NCI-H1436 (cell line): ENCODE data around the gene GGA2.
"Not testable (repeated sequence)": the region's sequence is repeated elsewhere in the genome, so short reads cannot be mapped to it uniquely, and the experiment has no call there.

Source experiments
- DNase-seq: peaks from one replicate; lab custom pipeline; 2025; lab: John Stamatoyannopoulos, UW

GGA2 gene

DNA sequence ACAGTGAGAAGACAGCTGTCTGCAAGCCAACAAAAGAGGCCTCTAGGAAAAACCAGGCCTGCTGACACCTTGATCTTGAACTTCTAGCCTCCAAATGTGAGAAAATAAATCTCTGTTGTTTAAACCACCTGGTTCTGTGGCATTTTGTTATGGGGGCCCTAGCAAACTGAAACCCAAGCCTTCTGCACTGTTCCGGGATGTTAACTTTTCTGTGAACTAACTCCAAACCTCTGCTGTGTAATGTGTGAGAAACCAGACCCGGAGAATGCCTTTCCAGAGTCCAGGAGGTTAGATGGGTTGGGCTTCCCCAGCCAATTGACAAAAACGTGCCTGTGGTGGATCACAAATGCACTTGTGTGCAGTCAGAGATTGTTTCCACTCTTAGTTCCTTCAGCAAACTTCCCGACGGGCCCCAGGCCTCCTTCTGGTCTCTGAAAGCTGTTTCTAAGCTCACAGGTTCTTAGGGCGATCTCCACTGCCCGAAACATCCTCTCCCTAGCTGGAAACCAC, 13.6 kb upstream of the GGA2 start:
- DNase-seq, result no peak

DNA sequence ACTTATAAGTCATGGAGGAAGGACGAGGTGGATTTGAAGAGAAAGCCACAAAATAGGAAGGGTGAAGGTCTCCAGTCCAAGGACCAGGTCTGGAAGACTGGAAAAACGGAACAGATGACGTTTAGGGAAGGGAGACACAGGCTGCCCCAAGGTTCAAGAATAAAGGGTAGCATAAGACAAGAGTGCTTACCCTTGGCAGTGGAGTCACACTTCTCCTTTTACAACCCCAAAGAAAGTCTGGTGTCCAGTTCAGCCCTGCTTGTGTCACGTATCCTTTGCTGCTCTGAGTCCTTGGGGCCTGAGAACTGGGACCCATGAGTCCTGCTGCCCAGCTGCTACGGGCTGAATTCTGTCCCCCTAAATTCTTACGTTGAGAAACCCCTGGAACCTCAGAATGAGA, 13.0 kb upstream of the GGA2 start:
- no peak for DNase-seq

DNA sequence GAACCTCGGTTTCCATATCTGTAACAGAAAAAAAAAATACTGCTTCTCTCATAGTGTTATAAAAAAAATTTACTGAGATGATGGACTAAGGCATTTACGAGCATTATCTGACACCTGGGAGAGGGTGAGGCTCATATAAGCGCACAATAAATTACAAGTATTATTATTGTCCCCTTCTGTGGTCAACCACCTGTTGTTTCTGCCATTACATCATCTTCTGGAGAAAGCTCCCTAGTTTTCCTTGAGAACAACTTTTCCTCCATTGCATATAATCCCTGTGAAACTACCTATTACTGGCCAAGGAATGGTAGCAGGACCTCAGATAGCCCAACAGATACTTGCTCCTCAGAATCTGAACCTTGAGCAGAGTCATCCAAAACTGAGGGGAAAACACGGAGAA, 11.7 kb upstream of the GGA2 start:
- DNase-seq, result no peak

DNA sequence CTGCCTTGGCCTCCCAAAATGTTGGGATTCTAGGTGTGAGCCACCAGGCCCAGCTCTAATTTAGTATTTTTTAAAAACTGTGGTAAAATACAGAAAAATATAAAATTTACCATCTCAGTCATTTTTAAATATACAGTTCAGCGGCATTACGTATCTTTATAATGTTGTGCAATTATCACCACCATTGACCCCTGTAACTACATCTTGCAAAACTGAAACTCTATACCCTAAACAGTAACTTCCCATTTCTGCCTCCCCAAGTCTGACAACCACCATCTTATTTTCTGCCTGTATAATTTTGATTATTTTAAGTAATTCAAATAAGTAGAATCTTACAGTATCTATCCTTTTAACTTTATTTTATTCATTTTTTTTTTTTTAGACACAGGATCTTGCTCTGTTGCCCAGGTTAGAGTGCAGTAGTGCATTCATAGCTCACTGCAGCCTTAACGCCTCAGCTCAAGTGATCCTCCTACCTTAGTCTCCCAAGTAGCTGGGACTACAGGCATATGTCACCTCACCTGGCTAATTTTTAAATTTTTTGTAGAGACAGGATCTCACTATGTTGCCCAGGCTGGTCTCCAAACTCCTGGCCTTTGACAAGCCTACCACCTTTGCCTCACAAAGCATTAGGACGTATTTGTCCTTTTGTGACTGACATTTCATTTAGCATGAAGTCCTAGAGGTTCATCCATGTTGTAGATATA, 10.9 kb upstream of the GGA2 start:
- no peak for DNase-seq

DNA sequence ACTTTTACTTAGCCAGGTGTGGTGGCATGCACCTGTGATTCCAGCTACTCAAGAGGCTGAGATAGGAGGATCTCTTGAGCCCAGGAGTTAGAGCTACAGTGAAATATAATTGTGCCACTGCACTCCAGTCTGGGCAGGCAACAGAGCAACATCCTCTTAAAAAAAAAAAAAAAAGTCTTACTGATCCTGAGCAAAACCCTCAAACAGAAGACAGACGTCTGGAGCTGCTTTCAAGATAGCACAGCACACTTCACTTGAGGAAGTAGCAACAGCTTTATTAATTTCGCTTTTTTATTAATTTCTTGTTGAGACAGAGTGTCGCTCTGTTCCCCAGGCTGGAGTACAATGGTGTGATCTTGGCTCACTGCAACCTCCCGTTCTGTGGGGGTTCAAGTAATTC, 10.2 kb upstream of the GGA2 start:
- no peak for DNase-seq

DNA sequence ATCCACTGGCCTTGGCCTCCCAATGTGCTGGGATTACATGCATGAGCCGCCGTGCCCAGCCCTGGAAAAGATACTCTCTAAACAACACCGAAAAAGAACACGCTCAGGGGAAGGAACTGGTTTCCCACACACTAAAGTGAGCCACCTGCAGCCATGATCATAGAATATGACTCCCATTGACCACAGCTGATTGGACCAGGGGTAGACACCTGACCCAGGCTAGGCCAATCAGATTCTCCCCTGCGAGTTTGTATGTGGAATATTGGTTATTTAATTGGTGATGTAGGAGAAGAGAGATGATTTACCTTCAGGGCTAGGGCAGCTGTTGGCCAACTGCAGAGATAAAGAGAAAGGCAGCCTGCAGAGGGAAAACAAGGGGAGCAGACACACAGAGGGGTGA, 9.0 kb upstream of the GGA2 start:
- DNase-seq, result no peak

DNA sequence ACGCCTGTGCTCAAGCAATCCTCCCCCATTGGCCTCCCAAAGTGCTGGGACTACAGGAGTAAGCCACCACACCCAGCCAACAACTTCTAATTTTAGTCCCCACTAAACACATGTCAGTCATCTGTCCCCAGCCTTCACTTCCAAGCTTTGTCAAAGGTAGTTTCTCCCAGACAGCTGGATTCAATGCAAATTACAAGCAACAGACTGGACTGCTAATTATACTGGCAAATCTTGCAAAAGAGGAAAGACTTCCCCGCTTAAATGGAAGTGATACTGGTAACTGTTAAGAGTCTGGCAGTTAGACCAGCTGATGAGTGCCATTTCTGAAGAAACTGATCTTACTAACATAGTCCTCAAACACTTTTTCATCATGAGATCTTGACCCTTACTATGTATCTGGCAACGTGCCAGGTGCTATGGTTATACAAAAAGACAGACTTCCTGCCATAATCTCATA, 8.2 kb upstream of the GGA2 start:
- DNase-seq, result no peak

DNA sequence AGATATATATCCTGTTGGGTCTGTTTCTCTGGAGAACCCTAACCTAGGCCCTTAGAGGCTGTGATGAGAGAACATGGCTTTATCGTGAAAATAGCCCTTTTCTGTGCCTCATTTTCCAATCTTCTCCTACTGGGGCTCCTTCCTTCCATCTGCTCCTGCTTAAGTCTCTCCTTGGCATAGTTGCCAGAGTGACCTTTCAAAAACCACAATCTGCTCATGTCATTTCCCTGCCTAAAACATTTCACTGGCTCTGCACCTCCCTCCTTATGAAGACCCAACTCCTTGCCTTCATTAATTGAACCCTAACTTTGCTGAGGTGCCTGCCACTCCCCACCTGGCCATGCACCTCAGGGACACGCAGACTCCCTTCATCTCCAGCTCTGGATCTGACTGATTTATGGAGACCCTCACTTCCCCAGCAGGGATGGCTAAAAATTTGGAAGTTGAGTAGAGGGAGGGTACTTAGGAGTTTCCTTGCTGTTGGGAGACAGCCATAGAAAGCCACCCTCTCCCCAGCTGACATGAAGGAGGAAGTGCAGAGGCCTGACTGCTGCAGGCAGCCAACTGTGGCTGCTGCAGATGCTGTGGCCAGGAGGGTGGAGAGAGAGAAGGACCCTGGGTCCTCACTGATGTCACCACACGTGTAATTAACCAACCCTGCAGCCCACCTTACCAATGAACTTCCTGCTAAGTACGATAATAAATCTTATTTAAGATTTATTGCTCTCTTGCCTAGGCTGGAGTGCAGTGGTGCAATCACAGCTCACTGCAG, 6.3 kb upstream of the GGA2 start:
- no peak for DNase-seq

DNA sequence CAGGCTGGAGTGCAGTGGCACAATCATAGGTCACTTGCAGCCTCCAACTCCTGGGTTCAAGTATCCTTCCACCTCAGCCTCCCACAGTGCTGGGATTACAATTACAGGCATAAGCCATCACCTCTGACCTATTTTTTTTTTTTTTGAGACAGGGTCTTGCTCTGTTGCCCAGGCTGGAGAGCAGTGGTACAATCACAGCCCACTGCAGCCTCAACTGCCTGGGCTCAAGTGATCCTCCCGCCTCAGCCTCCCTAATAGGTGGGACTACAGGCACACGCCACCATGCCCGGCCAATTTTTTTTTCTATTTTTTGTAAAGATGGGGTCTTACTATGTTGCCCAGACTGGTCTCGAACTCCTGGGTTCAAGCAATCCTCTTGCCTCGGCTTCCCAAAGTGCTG, 5.6 kb upstream of the GGA2 start:
- no peak for DNase-seq

DNA sequence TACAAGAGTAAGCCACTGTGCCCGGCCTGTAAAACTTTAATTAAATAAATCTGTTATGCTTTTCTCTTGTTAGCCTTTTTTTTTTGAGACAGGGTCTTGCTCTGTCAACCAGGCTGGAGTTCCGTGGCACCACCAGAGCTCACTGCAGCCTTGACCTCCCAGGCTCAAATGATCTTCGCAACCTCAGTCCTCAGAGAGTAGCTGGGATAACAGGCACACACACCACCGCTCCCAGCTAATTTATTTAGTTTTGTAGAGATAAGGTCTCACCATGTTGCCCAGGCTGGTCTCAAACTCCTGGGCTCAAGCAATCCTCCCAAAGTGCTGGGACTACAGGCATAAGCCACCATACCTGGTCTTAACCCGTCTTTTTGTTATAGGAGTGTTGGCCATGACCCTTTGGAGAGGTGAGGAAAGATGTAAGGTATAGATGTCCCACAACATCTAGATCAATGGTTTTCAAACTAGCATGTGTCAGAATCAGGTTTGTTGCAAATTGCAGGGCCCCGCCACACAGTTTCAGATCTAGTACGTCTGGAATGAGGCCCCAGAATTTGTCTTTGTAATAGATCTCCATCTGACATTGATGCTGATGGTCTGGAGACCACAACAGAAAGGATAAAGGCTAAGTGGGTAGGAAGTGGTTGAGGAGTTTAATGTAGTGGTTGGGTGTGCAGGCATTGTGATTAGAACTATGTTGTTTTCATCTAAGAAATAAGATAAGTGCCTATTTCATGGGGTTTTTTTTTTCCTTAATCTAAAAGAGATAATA, 4.3 kb upstream of the GGA2 start:
- no peak for DNase-seq

DNA sequence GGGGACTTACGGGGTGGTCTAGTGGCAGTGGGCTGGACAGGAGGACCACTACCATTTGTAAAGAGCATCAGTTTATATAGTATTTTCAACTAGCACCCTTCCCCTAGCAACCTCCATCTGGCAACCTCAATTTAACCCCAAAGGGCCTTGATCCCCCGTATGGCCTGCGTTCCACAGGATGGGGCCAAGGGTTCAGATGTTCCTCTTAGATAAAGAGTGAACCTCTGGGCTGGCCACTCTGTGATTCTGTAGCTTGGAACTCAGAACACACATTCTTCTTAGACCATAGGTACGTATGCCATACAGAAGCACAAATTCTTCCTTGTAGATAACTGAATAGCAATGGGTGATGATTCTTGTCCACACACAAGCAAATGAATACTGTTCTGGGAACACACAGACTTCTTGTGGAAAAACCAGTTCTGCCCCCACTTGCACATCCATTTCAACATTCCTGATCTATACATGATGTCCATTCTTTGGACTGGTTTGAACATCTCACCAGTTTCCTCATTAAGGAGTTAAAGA, 1.9 kb upstream of the GGA2 start:
- no peak for DNase-seq

DNA sequence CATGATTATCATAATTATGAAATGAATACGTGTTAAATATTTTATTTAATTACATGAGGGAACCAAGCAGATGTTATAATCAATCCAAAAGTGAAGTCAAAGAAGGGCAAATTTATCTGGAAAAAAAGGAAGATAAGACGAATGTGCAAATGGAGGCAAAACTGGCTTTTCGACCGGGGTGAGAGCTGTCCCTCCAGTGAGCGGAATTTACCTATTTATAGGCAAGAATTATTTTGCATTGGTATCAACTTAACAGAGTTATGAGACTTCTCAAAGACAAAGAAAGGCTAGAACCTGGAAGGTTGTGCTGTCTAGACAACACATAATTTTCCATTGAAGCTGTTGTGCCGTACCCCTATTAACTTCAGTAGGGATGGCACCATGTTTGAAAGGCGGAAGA, 1.4 kb upstream of the GGA2 start:
- DNase-seq, result no peak

DNA sequence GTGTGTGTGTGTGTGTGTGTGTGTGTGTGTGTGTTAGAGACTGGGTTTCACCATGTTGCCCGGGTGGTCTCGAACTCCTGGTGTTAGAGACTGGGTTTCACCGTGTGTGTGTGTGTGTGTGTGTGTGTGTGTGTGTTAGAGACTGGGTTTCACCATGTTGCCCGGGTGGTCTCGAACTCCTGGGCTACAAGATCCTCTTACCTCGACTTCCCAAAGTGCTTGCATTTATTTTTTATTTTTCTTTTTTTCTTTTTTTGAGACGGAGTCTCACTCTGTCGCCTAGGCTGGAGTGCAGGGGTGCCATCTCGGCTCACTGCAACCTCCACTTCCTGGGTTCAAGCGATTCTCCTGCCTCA, 599 bp upstream of the GGA2 start:
- DNase-seq, result not testable (repeated sequence)

DNA sequence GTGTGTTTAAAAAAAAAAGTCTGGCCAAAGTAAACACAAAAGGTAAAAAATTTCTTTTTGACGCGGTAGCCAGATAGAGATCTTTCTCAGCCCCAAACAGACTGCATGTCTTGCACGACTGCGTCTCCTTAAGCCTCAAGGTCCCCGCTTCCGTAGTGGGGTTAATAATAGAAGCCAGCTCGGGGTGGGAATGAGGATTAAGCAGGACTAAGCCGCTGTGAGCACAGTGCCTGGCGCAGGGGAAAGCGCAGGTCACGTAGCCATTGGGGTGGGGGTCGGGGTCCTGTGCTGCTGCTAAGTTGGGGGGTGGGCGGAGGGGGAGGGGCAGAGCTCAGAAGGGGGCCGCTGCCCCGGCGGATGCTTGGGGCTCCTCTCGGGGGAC, 521 bp downstream of the GGA2 start:
- DNase-seq, result no peak

DNA sequence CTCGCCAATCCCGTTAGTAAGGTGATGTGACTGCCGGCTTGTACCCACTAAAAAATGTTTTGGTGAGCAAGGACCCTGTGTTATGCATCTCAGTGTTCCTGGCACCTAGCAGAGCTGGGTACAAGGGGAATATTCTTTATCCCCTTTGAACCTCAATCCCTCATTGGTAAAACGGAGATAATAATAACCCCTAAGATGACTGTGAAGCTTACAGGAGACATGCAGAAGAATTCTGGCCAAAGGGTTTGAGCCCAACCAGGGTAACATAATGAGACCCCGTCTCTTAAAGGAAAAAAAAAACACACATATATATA, 896 bp downstream of the GGA2 start:
- DNase-seq, result no peak

DNA sequence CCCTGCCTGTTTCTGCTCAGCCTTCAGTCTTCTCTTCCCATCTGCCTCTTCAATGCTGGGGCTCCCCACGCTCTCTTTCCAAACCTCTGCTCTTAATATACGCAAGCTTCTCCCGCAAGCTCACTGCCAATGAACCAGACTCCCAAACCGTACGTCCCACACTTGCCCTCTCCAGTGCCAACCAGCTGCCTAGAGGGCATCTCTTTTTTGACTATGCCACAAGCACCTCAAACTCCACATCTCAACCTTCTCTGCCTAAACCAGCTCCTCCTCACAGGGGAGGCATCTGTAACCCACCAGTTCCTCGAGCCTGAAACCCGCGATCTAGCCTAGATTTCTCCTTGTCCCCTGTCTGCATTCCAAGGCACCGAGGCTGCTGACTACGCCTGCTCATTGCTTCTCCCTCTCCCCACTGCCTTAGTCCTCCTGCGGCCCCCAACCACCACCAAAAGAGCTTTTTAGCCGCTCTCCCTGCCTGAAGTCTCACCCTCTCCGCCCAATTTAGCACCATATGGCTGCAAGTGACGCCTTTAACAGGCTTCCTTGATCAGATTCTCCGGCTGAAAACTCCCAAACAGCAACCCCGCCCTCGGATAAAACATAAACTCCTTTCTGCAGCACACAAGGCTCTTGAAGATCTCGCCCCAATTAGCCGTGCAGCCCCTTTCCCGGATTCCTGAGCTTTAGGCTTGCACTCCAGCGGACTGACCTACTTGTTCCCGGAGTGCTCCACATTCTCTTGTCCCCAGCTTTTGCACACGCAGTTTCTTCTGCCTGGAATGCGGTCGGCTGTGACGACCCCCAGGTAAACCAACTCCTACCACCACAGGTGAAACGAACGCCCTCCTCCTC, 1.5 kb downstream of the GGA2 start:
- no peak for DNase-seq

DNA sequence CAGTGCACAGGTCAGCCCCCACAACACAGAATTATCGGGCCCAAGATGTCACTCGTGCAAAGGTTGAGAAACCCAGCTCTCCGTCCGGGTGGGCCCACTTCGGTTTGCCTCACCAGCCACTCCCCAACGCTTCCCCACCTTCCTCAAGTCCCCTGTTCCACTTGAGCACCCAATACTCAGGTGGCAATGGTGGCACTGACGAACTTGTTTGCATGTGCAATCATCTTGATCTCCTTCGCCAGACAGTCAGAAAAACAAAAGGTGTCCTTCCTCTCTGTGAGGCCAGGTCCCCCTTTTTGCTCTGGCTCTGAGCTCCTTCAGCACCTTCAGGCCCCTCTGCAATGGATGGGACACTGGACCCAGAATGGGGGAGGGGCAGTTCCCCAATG, 3.7 kb downstream of the GGA2 start:
- DNase-seq, result no peak

DNA sequence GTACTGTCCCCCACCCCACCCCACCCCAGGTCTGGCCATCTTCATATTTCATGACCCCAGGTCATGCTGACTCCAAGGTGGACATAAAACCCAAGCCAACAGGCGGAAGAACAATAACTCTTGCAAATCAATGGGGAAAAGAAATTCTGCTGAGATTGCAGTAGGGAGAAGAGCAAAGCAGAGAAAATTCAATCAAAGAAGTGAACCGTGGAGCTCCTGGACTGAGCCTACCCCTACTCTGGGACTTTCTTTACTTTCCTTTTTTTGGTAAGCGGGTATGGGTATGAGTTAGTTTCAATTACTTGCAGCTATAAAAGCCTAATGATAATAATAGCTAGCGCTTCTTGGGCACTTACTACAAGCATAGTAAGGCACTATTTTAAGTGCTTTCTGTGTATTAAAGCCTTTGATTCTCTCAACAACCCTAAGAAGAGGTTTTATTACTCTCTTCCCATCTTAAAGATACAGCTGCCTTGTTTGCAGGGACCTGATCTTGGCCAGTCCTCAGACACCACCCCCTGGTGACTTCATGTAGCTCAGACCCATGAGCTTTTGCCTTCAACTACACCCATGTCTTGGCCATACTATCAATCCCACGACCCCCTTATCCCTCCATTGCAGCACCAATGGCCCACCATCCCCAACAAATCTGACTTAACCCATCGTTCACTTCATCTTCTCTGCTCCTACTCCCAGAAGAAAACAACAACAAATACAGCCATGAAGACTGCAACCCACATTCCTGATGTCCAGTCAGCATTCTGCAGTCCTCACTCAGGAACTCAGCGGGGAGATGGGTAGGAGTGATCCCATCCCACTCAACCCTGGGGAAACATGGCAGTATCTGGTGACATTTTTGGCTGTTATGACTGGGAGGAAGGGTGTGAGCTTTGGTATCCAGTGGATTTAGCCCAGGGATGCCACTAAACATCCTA, 4.4 kb downstream of the GGA2 start:
- DNase-seq, result no peak

DNA sequence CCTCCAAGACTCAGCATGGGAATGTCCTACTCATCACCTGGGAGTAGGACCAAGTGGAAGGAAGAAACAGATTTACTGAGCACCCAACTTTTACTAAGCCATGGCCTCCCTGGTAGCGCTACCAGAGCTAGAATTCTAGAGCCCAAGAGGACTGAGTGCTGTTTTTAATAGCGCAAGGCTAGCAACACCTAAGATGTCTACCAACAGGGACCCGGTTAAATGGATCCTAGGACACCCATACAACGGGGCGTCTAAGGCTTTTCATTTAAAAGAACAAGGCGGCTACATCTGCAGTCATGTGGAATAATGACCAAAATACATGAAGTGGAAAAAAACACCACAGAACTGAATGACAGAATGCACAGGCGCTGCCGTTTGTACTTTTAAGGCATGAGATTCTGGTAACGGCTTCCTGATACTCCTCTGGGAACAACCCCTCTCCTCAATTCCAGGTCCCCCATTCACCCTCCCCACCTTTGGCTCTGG, 5.1 kb downstream of the GGA2 start:
- DNase-seq, result no peak

DNA sequence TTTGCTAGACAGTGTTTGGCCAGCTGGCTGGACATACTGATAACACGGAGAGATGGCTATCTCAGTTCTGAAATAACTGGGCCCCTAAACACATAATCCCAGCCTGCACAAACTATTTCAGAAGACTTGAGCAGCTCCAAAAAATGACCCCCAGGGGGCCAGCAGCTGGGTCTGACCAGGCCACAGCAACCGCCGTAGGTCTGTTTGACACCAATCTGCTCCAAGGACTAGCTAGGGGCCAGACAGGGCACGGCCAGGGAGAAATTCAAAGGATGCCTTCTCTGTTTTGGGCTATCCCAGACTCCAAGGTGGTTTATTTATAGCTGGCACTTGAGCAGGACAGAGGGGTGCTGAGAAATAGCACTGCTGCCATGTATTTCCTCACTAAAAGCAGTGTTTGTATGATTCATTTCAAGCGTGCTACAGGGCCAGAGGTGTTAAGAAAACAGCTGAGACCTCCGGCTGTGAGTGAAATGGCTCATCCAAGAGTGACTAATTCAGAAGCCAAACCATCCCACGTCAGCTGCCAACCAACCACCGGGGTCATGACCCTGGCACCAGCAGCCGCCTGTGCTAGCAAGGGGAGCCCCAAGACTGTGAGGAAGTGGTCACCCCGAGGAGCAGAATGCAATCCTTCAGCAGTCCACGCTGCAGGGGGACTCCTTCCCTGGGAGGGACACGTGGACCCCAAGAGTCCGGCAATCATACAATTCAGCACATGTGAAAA, 5.7 kb downstream of the GGA2 start:
- no peak for DNase-seq
